Keratinocyte (primary cell): ENCODE measurements around the gene RNF44.

ENCODE experiments used
- EZH2 ChIP-seq: IDR thresholded peaks from one replicate; pipeline ENCODE4 v1.6.1; 2012; ENCODE audit warnings: inconsistent platforms, mild to moderate bottlenecking, low read length, moderate library complexity
- TF ChIP-seq, protein P1 (sequence below), 3 experiments: IDR thresholded peaks in 1 of 3; conservative IDR thresholded peaks in 1 of 3; optimal IDR thresholded peaks in 1 of 3; 2 replicates in 2 of 3; 3 replicates in 1 of 3; pipeline versions ENCODE3 to v1.5.1; 2011; ENCODE audit warnings: low read length in 3 of 3, mild to moderate bottlenecking in 3 of 3, moderate library complexity in 2 of 3, control low read depth in 1 of 3, inconsistent platforms in 1 of 3; ENCODE audit not compliant: insufficient read depth in 2 of 3; ENCODE audit errors: extremely low read depth in 1 of 3

GRCh38 chr5:176528301-176528700 lies 8.9 kb downstream of the RNF44 start:
- TF ChIP-seq, protein P1, sequence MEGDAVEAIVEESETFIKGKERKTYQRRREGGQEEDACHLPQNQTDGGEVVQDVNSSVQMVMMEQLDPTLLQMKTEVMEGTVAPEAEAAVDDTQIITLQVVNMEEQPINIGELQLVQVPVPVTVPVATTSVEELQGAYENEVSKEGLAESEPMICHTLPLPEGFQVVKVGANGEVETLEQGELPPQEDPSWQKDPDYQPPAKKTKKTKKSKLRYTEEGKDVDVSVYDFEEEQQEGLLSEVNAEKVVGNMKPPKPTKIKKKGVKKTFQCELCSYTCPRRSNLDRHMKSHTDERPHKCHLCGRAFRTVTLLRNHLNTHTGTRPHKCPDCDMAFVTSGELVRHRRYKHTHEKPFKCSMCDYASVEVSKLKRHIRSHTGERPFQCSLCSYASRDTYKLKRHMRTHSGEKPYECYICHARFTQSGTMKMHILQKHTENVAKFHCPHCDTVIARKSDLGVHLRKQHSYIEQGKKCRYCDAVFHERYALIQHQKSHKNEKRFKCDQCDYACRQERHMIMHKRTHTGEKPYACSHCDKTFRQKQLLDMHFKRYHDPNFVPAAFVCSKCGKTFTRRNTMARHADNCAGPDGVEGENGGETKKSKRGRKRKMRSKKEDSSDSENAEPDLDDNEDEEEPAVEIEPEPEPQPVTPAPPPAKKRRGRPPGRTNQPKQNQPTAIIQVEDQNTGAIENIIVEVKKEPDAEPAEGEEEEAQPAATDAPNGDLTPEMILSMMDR (optimal IDR thresholded peaks at IDR 0.05 in 1 of 3, IDR thresholded peaks at IDR 0.05 in 1 of 3, conservative IDR thresholded peaks at IDR 0.05 in 1 of 3; ENCODE audit: extremely low read depth in 1 of 3, insufficient read depth in 2 of 3, low read length in 3 of 3), result no peak
- TF ChIP-seq EZH2, result no peak
